GM12801 (cell line): ENCODE data around the gene ANKS6.

Experiments used
- TF ChIP-seq, protein P1 (sequence below): IDR thresholded peaks from one replicate; pipeline ENCODE4 v1.5.1; 2011; ENCODE audit warnings: control low read depth; ENCODE audit not compliant: insufficient read length; ENCODE audit errors: extremely low read depth

The ANKS6 gene

DNA sequence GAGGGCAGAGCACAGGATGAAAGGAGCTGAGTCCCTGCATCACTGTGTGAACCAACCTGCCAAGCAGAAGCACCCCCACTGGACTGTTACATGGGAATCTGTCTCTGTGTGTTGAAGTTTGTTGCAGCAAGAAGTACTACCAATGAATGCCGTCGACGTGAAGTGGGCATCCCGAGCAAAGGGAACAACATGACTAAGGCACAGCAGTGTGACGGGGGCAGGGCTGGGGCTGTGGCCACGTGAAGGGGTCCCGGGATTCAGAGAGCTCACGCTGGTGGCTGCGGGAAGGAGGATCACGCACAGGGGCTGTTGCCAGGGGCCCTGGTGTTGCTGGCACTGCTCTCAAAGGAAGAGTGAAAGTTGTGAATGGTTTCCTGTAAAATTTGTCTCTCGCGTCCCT lies 60.1 kb downstream of the ANKS6 start:
- TF ChIP-seq, protein P1, sequence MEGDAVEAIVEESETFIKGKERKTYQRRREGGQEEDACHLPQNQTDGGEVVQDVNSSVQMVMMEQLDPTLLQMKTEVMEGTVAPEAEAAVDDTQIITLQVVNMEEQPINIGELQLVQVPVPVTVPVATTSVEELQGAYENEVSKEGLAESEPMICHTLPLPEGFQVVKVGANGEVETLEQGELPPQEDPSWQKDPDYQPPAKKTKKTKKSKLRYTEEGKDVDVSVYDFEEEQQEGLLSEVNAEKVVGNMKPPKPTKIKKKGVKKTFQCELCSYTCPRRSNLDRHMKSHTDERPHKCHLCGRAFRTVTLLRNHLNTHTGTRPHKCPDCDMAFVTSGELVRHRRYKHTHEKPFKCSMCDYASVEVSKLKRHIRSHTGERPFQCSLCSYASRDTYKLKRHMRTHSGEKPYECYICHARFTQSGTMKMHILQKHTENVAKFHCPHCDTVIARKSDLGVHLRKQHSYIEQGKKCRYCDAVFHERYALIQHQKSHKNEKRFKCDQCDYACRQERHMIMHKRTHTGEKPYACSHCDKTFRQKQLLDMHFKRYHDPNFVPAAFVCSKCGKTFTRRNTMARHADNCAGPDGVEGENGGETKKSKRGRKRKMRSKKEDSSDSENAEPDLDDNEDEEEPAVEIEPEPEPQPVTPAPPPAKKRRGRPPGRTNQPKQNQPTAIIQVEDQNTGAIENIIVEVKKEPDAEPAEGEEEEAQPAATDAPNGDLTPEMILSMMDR, result no peak

DNA sequence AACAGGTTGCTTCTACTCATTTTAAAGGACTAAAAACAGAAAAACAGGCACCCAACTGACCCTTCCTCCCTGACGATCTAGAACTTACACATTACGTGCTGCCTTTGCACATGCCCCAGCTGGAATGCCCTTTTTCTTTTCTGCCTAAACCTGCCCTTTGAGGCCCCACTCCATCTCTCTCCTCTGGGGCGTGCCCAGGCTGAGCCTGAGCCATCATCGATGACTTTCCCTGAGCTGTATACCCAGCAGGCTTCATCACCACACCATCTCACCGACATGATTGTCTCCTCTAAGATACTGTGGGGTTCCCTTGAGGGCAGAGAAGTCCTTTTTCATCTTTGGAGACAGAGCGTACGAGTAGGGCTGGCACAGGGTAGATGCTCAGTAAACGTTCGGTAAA lies 63.6 kb downstream of the ANKS6 start:
- TF ChIP-seq, protein P1, result no peak

DNA sequence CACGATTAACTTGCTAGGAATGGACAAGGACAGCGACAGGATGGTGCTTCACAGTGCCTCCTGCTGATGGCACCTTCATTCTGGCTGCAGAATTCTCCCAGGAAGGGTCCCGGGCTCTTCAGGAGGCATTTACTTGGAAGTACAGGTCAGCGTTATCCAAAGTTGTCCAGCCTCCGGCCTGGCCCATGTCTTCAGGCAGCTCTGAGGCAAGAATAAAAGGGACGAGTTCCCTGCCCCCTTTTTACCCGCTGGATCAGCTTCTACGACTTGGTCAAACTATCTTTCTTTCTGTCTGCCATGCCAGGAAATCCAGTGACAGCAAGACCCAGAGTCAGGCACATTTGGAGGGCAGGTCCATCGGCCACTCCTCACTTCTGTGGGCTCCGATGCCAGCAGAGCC lies 64.3 kb downstream of the ANKS6 start:
- TF ChIP-seq, protein P1, result no peak

DNA sequence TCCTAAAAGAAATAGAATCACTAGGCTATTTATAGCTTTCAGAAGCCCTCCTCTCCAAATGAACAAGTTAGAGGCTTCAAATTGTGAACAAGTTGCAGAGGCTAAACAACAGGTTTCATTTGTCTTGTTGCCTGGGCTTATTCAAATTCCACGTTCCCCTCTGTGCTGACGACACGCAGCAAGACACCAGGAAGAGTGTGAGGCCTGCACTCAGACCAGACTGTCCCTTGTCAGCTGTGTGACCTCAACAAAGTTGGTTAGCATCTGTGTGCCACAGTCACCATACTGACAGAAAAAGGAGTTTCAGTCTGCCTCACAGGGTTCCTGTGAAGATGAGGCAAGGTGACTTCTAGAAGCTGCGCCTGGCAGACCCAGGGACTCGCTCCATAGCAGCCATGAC lies 65.5 kb downstream of the ANKS6 start:
- TF ChIP-seq, protein P1, result no peak

DNA sequence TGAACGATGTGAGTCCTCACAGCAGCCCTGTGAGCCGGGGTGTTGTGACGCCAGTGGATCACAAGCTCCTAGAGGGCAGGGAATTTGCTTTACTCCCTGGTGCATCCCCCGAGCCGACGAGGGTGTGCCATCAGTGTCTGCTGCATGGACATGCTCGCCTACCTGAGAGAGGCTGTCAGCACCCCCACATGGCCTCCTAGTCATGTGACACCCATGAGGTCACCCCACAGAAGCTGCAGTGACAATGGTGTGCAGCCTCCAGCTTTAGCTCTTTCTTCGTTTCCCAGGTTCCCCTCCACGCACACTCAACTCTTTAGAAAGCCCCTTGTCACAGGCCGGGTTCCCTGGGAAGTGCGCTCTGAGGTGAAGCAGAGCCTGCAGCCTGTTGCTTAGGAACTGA lies 67.9 kb downstream of the ANKS6 start:
- TF ChIP-seq, protein P1, result no peak

DNA sequence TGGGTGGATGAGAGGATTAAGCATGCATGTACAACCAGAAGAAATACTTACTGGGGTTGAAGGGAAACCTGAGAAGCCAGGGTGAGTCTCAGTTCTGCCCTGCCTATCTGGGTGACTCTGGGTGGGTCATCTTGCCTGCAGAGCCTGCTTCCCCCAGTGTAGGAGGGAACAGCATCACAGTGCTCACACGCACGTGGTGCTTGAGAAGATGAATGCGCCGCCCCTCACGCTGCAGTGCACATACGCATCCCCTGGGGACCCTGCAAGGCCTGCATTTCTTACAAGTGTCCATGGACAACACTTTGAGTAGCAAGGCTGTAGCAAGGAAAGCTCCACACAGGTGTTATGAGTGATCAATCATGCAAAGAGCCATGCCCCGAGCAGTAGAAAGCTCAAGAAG lies 68.9 kb downstream of the ANKS6 start:
- TF ChIP-seq, protein P1, result no peak

DNA sequence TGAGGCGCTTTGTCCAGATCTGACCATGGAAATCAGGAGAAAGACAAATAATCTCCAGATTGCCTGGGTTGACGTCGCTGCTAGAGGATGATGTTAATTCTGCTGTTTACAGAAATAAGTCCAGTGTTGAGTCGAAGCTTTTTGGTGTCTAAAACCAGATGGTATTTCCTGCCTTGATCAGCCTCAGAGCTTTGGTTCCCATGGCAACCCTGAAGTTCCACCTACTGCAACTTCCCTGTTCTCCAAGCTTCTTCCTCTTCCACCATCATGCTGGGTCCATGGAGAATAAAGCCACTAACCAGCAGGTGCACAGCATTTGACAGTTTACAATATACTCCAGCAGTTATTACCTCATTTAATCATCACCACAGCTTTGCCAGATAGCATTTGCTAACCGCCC lies 69.6 kb downstream of the ANKS6 start:
- TF ChIP-seq, protein P1, result no peak
